CD4-positive, alpha-beta T cell treated with Interleukin-15 for 4 hours (primary cell): ENCODE data around the gene MSH4.
"Not testable (repeated sequence)": the region's sequence is repeated elsewhere in the genome, so short reads cannot be mapped to it uniquely, and the experiment has no call there.

Experiments
- DNase-seq: peaks from one replicate; pipeline ENCODE4 v3.0.0-alpha.2; 2020; ENCODE audit warnings: low spot score

MSH4 gene

GRCh38 chr1:75943037-75943436, 146.4 kb downstream of the MSH4 start:
- DNase-seq, result not testable (repeated sequence)

GRCh38 chr1:75950176-75950575, 153.5 kb downstream of the MSH4 start:
- no peak for DNase-seq

GRCh38 chr1:75952016-75952415, 155.3 kb downstream of the MSH4 start:
- DNase-seq, result no peak

- no peak for DNase-seq
These were observed 156.8 kb downstream of the MSH4 start for GRCh38 chr1:75953461-75953860.

GRCh38 chr1:75954586-75954985, 157.9 kb downstream of the MSH4 start:
- no peak for DNase-seq
